ENCODE results near the gene NCBP3. TPM values are rescaled to one million over a fixed set of nuclear protein-coding genes. Genes with fewer than 3 reads are reported as not detected.

Gene NCBP3
- total and polyA plus RNA-seq, 2 of the 8 experiments (the other 6 are each of a cell fraction or from before 2014, with no cell fraction given): 19.6 to 46.1 TPM

DNA sequence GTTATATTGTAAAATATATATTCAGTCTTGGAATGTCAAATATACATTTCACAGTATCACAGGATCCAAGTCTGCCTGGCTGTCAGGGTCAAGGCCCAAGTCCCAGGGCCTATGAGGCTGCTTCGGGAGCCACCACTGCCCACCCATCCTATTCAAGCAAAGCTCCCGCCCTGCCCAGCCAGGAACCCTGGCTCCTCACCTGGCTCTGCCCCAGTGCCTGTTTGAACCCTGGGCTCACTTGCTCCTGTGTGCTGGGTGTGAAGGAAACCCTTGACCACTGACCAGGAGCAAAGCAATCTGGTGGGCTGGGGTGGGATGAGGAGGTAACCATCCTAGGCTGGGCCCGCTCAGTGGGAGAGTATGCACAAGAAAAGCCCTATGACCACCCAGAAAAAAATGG, 72.1 kb downstream of the NCBP3 start:
- Histone ChIP-seq H3K9ac (replicated peaks in 1 of 4; ENCODE audit: extremely low read depth in 1 of 4, low read depth in 3 of 4, low read length in 3 of 4) (no peak overlapping the region), H3K9me3 (ENCODE audit: insufficient read depth in 2 of 2, low read depth in 1 of 2, low read length in 1 of 2) (no peaks in the 10 kb centered on the region), H3K4ac (replicated peaks; ENCODE audit: insufficient read length, low read depth, low read length) (no peak overlapping the region), H2BK5ac (ENCODE audit: low read depth, low read length) (no peak overlapping the region), H3K79me1 (ENCODE audit: low read depth, low read length) (no peaks in the 10 kb centered on the region), H3K56ac (replicated peaks; ENCODE audit: insufficient read length, low read depth, low read length) (no peak overlapping the region), H2AK5ac (ENCODE audit: low read depth, low read length) (no peak overlapping the region), H3K4me2 (ENCODE audit: insufficient read depth in 1 of 2, low read depth in 2 of 2, low read length in 2 of 2) (no peak overlapping the region), H3K18ac (ENCODE audit: extremely low read depth, low read length) (no peak overlapping the region), H3K4me1 (replicated peaks in 1 of 4; ENCODE audit: control insufficient read depth in 3 of 4, insufficient read depth in 4 of 4, low read length in 3 of 4) (peaks cover 0 to 11% (median 2%) of the 10 kb centered on the region in 4 experiments; a peak in 2 of 7 replicates), H2BK15ac (ENCODE audit: low read length) (no peak overlapping the region), H3K23ac (ENCODE audit: insufficient read length) (no peak overlapping the region), H3K27me3 (replicated peaks in 1 of 4; ENCODE audit: control insufficient read depth in 3 of 4, extremely low read depth in 1 of 4, insufficient read depth in 3 of 4, low read length in 3 of 4) (no peaks in the 10 kb centered on the region), H2BK20ac (ENCODE audit: low read length) (no peak overlapping the region), H4K8ac (ENCODE audit: extremely low read depth, insufficient read depth, low read length) (peak overlapping the region; percentile 18; the same call in 1 of the 2 replicates), H2BK120ac (replicated peaks; ENCODE audit: low read depth, low read length) (no peak overlapping the region), H2AFZ (ENCODE audit: low read length) (no peak overlapping the region), H3K36me3 (ENCODE audit: control insufficient read depth in 2 of 4, insufficient read depth in 4 of 4, low read length in 3 of 4) (no peaks in the 10 kb centered on the region), H4K20me1 (replicated peaks in 1 of 2; ENCODE audit: control insufficient read depth in 1 of 2, insufficient read depth in 2 of 2, low read length in 2 of 2) (no peaks in the 10 kb centered on the region), H2BK12ac (ENCODE audit: low read depth, low read length) (peak overlapping the region; percentile 60; the same call in 1 of the 2 replicates), H3K4me3 (ENCODE audit: extremely low read depth in 1 of 4, insufficient read depth in 2 of 4, low read depth in 3 of 4, low read length in 4 of 4) (no peak overlapping the region), H4K5ac (ENCODE audit: insufficient read length, low read depth, low read length) (no peak overlapping the region), H3K79me2 (ENCODE audit: control insufficient read depth in 1 of 2, insufficient read depth in 2 of 2, low read length in 2 of 2) (no peaks in the 10 kb centered on the region), H3K27ac (ENCODE audit: low read depth, low read length) (no peak overlapping the region), H3K14ac (ENCODE audit: insufficient read length) (no peak overlapping the region), H4K91ac (replicated peaks; ENCODE audit: insufficient read length, low read length) (no peak overlapping the region), H3K23me2 (ENCODE audit: low read depth, low read length) (no peaks in the 10 kb centered on the region)
- no peak for DNase-seq (ENCODE audit: low read depth in 1 of 2, low spot score in 2 of 2)
- ChIA-PET CTCF (ENCODE audit: partially characterized antibody) (interaction anchor here (1.9 to 11.5 kb wide), 2 partner anchors 9 to 37 kb away, joined by 8 to 132 read pairs; no protein-coding TSS in a partner anchor), POLR2A (ENCODE audit: partially characterized antibody) (no interaction called here)
- WGBS, 2 experiments (ENCODE audit: extremely low coverage in 1 of 2, insufficient coverage in 1 of 2, insufficient read length in 1 of 2, insufficient replicate concordance in 2 of 2, low coverage in 1 of 2, low lambda C conversion rate in 2 of 2, missing lambda C conversion rate in 1 of 2): 89% methylated on average over 3 of the region's 3 CpGs; no CpG with 5 or more reads in 1 of the 2 experiments
- no peak for FAIRE-seq
- no peak for TF ChIP-seq CEBPB (IDR thresholded peaks at IDR 0.05; ENCODE audit: low read depth, low read length)
- no peak for TF ChIP-seq KDM1A (IDR thresholded peaks at IDR 0.05; ENCODE audit: borderline replicate concordance, low read length)
- no peak for TF ChIP-seq TBP (IDR thresholded peaks at IDR 0.05; ENCODE audit: low read depth, low read length)
